ENCODE data around the gene CCDC6. TPM values are rescaled to one million over a fixed set of nuclear protein-coding genes. Genes with fewer than 3 reads are reported as not detected.
"Not testable (repeated sequence)": the region's sequence is repeated elsewhere in the genome, so short reads cannot be mapped to it uniquely, and the experiment has no call there.

Gene CCDC6
- total RNA-seq, 1 experiment from 2014 or later = 58.4 TPM

DNA sequence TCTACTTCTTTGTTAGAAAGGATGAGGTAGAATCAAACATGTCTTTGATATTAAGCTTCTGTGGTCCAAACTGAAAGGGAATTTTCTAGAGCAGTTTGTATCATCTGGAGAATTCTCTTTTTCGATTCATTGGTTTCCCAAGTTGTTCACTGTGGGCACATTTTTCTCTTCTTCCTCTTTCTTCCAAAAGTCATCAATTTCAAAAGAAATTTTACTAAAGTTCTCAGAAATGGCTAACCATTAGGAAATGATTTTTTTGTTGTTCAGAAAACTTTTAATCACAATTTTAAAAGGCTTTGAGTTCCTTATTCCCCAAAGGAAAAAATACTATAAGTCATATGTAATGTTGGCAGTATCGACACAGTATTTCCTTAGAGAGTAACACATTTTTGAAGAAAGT is 28.3 kb upstream of the CCDC6 start:
- Mint-ChIP-seq H3K4me1 (peaks cover 15 to 17% of the 10 kb centered on the region in 2 experiments), H3K27ac (no peak overlapping the region; a peak in 1 of 7 replicates), H3K36me3 (ENCODE audit: insufficient read depth in 1 of 3, low read depth in 3 of 3) (peaks cover 0 to 13% (median 0%) of the 10 kb centered on the region in 3 experiments; a peak in 3 of 7 replicates), H3K4me3 (no peak overlapping the region), H3K9me3 (peaks cover 2 to 10% of the 10 kb centered on the region in 2 experiments; a peak in 2 of 5 replicates), H3K27me3 (ENCODE audit: low read depth) (no peaks in the 10 kb centered on the region)
- Histone ChIP-seq H2BK20ac (ENCODE audit: low read depth, low read length, poor library complexity, severe bottlenecking) (no peak overlapping the region), H2BK120ac (ENCODE audit: low read depth, low read length, poor library complexity, severe bottlenecking) (no peak overlapping the region), H3K23me2 (ENCODE audit: insufficient read length, low read depth, low read length, poor library complexity, severe bottlenecking) (no peaks in the 10 kb centered on the region), H4K8ac (replicated peaks; ENCODE audit: insufficient read length, low read depth, low read length) (no peak overlapping the region), H3K9ac (ENCODE audit: extremely low read depth, insufficient read length, low read length) (no peak overlapping the region), H2BK5ac (ENCODE audit: insufficient read length, low read length) (no peak overlapping the region), H3K9me3 (ENCODE audit: control insufficient read depth, low read depth, low read length) (no peaks in the 10 kb centered on the region), H3K4me2 (ENCODE audit: insufficient read depth, insufficient read length, low read length) (no peak overlapping the region), H3K27me3 (ENCODE audit: insufficient read depth, low read length) (no peaks in the 10 kb centered on the region), H3K4ac (ENCODE audit: low read depth, low read length) (no peak overlapping the region), H3K27ac (ENCODE audit: insufficient read length, low read depth, low read length) (no peak overlapping the region), H3K4me1 (ENCODE audit: insufficient read depth, low read length) (no peaks in the 10 kb centered on the region; the same call in 1 of the 2 replicates), H3K79me2 (ENCODE audit: insufficient read depth, low read length) (no peaks in the 10 kb centered on the region), H3K14ac (ENCODE audit: insufficient read depth, low read length) (no peak overlapping the region), H3K18ac (ENCODE audit: insufficient read length, low read depth, low read length) (no peak overlapping the region), H3T11ph (ENCODE audit: low read length) (no peak overlapping the region), H3K23ac (ENCODE audit: insufficient read length, low read depth, low read length) (no peak overlapping the region), H3K56ac (ENCODE audit: insufficient read length, low read depth, low read length) (no peak overlapping the region), H4K91ac (ENCODE audit: insufficient read length, low read depth, low read length) (no peak overlapping the region), H4K20me1 (ENCODE audit: control insufficient read depth, insufficient read depth, insufficient read length) (no peaks in the 10 kb centered on the region), H4K5ac (ENCODE audit: insufficient read length, low read depth, low read length) (no peak overlapping the region), H2AFZ (ENCODE audit: low read length) (no peak overlapping the region), H2AK5ac (ENCODE audit: insufficient read length, low read length) (no peak overlapping the region), H2BK12ac (ENCODE audit: insufficient read length, low read depth, low read length) (no peak overlapping the region), H3K79me1 (ENCODE audit: insufficient read depth, low read depth, low read length, poor library complexity, severe bottlenecking) (no peaks in the 10 kb centered on the region), H2BK15ac (ENCODE audit: low read depth, low read length) (no peak overlapping the region)
- WGBS (ENCODE audit: extremely low coverage, insufficient read length, low lambda C conversion rate) = no CpG with 5 or more reads among the region's 2 CpGs
- TF ChIP-seq CTCF (conservative IDR thresholded peaks at IDR 0.05) = no peak
- no peak for DNase-seq

GRCh38 chr10:59930788-59931521 is 24.6 kb upstream of the CCDC6 start:
- DNase-seq; H3T11ph ChIP-seq (ENCODE audit: low read length); H2AK5ac ChIP-seq (ENCODE audit: insufficient read length, low read length); H3K36me3 Mint-ChIP-seq (ENCODE audit: insufficient read depth in 1 of 3, low read depth in 3 of 3); H4K5ac ChIP-seq (ENCODE audit: insufficient read length, low read depth, low read length); H3K56ac ChIP-seq (ENCODE audit: insufficient read length, low read depth, low read length); H3K9me3 ChIP-seq (ENCODE audit: control insufficient read depth, low read depth, low read length); H3K9ac ChIP-seq (ENCODE audit: extremely low read depth, insufficient read length, low read length); H3K27ac Mint-ChIP-seq; H2AFZ ChIP-seq (ENCODE audit: low read length); H3K4ac ChIP-seq (ENCODE audit: low read depth, low read length); H2BK20ac ChIP-seq (ENCODE audit: low read depth, low read length, poor library complexity, severe bottlenecking); H3K27me3 ChIP-seq (ENCODE audit: insufficient read depth, low read length); H4K8ac ChIP-seq (replicated peaks; ENCODE audit: insufficient read length, low read depth, low read length); H3K27ac ChIP-seq (ENCODE audit: insufficient read length, low read depth, low read length); H3K4me1 Mint-ChIP-seq; H3K4me3 Mint-ChIP-seq; H3K23me2 ChIP-seq (ENCODE audit: insufficient read length, low read depth, low read length, poor library complexity, severe bottlenecking); H3K14ac ChIP-seq (ENCODE audit: insufficient read depth, low read length); H3K4me2 ChIP-seq (ENCODE audit: insufficient read depth, insufficient read length, low read length); H2BK5ac ChIP-seq (ENCODE audit: insufficient read length, low read length); H2BK120ac ChIP-seq (ENCODE audit: low read depth, low read length, poor library complexity, severe bottlenecking); H3K23ac ChIP-seq (ENCODE audit: insufficient read length, low read depth, low read length); H3K27me3 Mint-ChIP-seq (ENCODE audit: low read depth); H4K91ac ChIP-seq (ENCODE audit: insufficient read length, low read depth, low read length); H3K4me1 ChIP-seq (ENCODE audit: insufficient read depth, low read length); H4K20me1 ChIP-seq (ENCODE audit: control insufficient read depth, insufficient read depth, insufficient read length); H3K9me3 Mint-ChIP-seq; H3K79me2 ChIP-seq (ENCODE audit: insufficient read depth, low read length); H2BK15ac ChIP-seq (ENCODE audit: low read depth, low read length); H3K18ac ChIP-seq (ENCODE audit: insufficient read length, low read depth, low read length); H3K79me1 ChIP-seq (ENCODE audit: insufficient read depth, low read depth, low read length, poor library complexity, severe bottlenecking); H2BK12ac ChIP-seq (ENCODE audit: insufficient read length, low read depth, low read length): not testable (repeated sequence)
- WGBS (ENCODE audit: extremely low coverage, insufficient read length, low lambda C conversion rate) = no CpG with 5 or more reads among the region's 5 CpGs
